ENCODE measurements around the gene TMEM185B. TPM values are rescaled to one million over a fixed set of nuclear protein-coding genes. Genes with fewer than 3 reads are reported as not detected.

TMEM185B gene
- total and polyA plus RNA-seq, 2 donors (not counting 3 experiments of a cell fraction or from before 2014, with no cell fraction given), result 29.9 to 31.8 TPM

DNA sequence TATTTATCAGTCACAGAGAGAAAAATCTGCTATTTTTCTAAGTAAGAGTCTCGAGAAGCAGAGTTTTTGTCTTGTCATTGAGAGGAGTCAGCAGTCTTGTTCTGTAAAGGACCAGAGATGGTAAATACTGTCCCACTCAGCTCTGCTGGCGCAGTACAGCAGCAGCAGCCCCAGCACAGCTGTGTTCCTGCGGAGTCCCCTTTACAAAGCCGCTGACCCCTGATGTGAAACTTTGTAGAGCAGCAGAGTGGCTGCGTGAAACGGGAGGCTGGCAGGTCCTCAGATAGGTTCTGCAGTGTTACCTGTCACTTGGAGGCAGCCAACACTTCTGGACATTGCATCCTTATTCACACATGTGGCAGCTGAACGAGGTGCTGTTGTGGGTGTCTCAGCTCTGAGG is 45.2 kb downstream of the TMEM185B start:
- Histone ChIP-seq H3K27ac (ENCODE audit: insufficient read depth, low read depth, low read length) (no peak overlapping the region), H4K20me1 (replicated peaks; ENCODE audit: control insufficient read depth, extremely low read depth, insufficient read depth, low read length) (no peaks in the 10 kb centered on the region), H3K4me2 (ENCODE audit: insufficient read depth, low read length) (no peak overlapping the region), H3K4me3 (replicated peaks in 1 of 3; ENCODE audit: insufficient read depth in 1 of 3, low read depth in 1 of 3, low read length in 3 of 3) (no peak overlapping the region), H3K9me1 (replicated peaks; ENCODE audit: control insufficient read depth, extremely low read depth, insufficient read depth, low read length) (no peaks in the 10 kb centered on the region), H3K9ac (replicated peaks; ENCODE audit: extremely low read depth, insufficient read depth, low read length) (no peak overlapping the region), H2AFZ (ENCODE audit: low read depth, low read length) (no peak overlapping the region), H3K27me3 (ENCODE audit: control insufficient read depth in 2 of 2, insufficient read depth in 2 of 2, low read length in 2 of 2) (no peaks in the 10 kb centered on the region), H3K9me3 (replicated peaks; ENCODE audit: control insufficient read depth, insufficient read depth, low read length) (no peaks in the 10 kb centered on the region), H3K4me1 (ENCODE audit: control insufficient read depth, extremely low read depth, insufficient read depth, low read length) (no peaks in the 10 kb centered on the region), H3K79me2 (ENCODE audit: control insufficient read depth, insufficient read depth, low read length) (no peaks in the 10 kb centered on the region), H3K36me3 (ENCODE audit: control insufficient read depth in 2 of 2, extremely low read depth in 1 of 2, insufficient read depth in 2 of 2, low read length in 2 of 2) (no peaks in the 10 kb centered on the region)
- DNase-seq (ENCODE audit: low read depth, low spot score) (no peak), FAIRE-seq (no peak)
- dilution Hi-C loops (cut with MboI; ENCODE audit: extremely low pct_ligation_motif_present, low sequenced_read_pairs), result no loop called here
- intact Hi-C loops (cut with micrococcal nuclease), result loop anchor here (5.0 kb wide), 1 partner anchor 536 kb away; no protein-coding TSS in a partner anchor
- POLR2A ChIA-PET, result no interaction called here
- TSS peak; percentile 8 for BruUV-seq (replicated peaks)
- CTCF ChIA-PET, result interaction anchor here (0.7 to 6.6 kb wide), 2 partner anchors 136 to 474 kb away, joined by 3 to 71 read pairs; no protein-coding TSS in a partner anchor
- TF ChIP-seq, protein P1, sequence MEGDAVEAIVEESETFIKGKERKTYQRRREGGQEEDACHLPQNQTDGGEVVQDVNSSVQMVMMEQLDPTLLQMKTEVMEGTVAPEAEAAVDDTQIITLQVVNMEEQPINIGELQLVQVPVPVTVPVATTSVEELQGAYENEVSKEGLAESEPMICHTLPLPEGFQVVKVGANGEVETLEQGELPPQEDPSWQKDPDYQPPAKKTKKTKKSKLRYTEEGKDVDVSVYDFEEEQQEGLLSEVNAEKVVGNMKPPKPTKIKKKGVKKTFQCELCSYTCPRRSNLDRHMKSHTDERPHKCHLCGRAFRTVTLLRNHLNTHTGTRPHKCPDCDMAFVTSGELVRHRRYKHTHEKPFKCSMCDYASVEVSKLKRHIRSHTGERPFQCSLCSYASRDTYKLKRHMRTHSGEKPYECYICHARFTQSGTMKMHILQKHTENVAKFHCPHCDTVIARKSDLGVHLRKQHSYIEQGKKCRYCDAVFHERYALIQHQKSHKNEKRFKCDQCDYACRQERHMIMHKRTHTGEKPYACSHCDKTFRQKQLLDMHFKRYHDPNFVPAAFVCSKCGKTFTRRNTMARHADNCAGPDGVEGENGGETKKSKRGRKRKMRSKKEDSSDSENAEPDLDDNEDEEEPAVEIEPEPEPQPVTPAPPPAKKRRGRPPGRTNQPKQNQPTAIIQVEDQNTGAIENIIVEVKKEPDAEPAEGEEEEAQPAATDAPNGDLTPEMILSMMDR (IDR thresholded peaks at IDR 0.05; ENCODE audit: extremely low read depth in 1 of 2, insufficient read depth in 1 of 2, low read depth in 1 of 2, low read length in 2 of 2), result no peak
- TF ChIP-seq MAX (IDR thresholded peaks at IDR 0.05; ENCODE audit: insufficient read depth, insufficient read length), result no peak
- TF ChIP-seq GATA2 (IDR thresholded peaks at IDR 0.05; ENCODE audit: insufficient read depth, insufficient read length, low read depth, low read length), result no peak
- no peak for TF ChIP-seq FOS (IDR thresholded peaks at IDR 0.05; ENCODE audit: borderline replicate concordance, insufficient read depth, low read length)
- TF ChIP-seq POLR2A (IDR thresholded peaks at IDR 0.05; ENCODE audit: low read depth, low read length), result no peak
